GM21360 (cell line): Measurements from ENCODE around the gene LRSAM1.

Experiments used
- ATAC-seq: cut with Tn5 transposase; IDR thresholded peaks from one replicate; pipeline ENCODE4 v1.9.1; 2021; ENCODE audit warnings: mild to moderate bottlenecking, moderate library complexity; ENCODE audit not compliant: unreplicated experiment

The LRSAM1 gene

GRCh38 chr9:127509261-127509954 lies 58.1 kb downstream of the LRSAM1 start:
- no peak for ATAC-seq

DNA sequence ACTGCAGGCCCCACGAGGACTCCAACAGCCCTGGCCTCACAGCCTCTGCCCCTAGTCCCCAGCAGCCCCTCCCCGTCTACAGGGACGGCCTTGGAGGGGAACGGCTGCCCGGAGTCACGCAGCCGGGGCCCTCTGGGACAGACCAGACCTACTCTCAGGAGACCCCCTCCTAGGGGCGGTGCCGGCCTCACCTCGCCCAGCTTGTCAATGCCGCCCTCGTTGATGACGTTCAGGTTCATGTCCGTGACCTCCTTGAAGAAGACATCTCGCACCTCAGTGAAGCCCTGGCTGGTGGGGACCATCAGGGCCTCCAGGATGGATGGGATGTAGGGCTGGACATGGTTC lies 58.6 kb downstream of the LRSAM1 start:
- ATAC-seq = no peak

DNA sequence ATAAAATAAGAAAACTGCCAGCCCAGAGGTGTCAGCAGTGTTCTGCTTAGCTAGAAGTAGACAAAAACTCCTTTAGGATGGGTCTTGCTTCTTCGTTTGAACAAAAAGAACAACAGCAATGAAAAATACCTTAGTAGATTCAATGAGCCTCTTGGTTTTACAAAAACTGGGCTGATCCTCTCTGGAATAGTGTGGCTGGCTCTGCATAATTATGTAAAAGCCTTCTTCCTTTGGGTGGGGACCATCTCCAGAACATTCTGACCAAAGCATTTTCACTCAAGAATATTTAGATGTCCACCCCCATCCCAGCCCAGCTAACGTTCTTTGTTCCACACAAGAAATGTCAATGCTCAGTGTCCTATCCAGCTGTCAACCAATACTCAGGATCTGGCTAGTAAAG lies 63.2 kb downstream of the LRSAM1 start:
- ATAC-seq = no peak

DNA sequence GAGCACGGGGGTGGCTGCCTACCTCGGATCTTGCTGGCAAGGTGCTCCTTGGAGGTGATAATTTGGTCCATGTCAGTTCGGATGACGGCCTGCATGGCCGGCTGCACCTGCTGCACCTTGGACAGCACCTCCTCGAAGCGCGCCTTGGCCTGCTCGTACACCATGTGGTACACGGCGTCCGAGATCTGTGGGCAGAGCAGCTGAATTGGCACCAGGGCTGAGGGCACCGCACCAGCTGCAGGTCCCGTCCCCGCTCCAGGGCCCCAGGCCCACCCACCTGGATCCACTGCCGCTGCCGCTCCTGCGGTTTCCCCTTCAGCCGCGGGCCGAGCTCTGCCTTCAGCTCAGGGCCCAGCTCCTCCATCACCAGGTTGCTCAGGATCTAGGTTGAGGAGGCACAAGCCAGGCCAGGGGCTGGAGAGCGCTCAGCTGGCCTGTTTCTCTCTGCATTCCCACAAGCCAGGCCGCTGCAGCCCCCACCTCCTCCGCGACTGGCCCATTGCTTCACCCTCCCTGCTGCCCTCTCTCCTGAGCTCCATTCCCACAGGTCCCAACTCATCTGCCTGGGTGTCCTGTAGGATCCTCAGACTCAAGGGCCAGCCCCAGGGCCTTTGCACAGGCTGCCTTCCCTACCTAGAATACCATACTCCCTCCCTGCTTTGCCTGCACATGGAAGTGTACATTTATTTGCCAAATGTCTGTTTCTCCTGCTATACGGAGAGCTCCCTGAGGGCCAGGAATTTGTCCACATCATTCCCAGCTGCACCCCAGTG lies 65.7 kb downstream of the LRSAM1 start:
- ATAC-seq = no peak

DNA sequence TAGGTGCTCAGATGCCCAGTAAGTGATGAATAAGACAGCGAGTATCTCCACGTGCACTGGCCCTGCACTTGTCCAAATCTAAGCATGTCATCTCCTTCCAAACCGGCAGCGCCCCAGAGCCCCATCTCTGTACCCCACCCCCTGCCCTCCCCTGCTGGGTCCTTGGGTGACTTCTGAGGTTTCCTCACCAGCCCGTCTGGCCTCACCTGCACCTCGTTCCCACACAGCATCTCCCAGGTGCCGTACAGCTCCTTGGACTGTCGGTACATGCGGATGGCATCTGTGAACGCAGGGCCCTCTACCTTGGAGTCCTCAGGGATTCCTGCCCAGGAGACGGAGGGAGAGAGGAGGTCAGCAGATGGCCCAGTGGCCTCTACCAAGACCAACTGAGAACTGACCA lies 66.3 kb downstream of the LRSAM1 start:
- ATAC-seq = no peak

GRCh38 chr9:127518091-127518856 lies 67.0 kb downstream of the LRSAM1 start:
- no peak for ATAC-seq

- ATAC-seq = no peak
Measured at GRCh38 chr9:127519301-127520166, 68.2 kb downstream of the LRSAM1 start.

DNA sequence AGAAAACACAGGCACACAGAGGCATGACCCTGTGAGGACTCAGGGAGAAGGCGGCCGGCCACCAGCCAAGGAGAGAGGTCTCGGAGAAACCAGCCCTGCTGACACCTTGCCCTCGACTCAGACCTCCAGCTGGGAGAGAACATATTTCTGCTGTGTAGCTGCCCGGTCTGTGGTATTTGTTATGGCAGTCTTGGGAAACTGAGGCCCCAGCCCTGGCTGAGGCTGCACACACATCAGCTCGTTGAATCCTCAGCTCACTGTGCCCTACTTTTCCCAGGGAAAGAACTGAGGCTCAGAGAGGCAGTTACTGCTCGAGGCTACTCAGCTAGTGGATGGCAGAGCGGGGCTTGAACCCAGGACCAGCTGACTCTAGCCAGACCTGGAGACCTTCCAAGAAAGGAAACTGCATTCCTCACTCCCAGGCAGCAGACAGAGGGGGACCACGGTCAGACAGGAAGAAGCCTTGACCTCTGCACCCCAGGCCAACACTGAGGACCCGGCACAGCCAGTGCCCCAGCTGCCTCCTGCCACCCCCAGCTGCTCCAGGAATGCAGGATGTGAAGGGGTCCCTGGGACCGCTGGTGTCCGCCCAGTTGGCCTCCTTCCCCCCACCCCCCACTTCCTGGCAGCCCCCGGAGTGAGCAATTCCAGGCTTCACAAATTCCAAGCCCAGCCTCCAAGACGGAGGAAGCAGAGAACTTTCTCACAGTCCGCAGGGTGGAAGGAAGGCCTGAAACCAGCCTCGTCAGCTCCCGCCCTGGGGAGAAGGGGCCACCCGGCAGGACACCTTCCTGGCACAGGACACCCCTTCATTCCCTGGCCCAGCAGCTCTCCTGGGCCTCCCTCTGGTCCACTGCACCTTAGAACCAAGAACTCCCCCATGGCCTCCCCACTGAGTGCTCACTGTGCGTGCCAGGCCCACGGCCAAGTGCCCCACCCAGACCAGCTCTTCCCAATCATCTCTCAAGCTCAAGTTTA lies 69.9 kb downstream of the LRSAM1 start:
- no peak for ATAC-seq

GRCh38 chr9:127521919-127522304 lies 70.6 kb downstream of the LRSAM1 start:
- no peak for ATAC-seq

DNA sequence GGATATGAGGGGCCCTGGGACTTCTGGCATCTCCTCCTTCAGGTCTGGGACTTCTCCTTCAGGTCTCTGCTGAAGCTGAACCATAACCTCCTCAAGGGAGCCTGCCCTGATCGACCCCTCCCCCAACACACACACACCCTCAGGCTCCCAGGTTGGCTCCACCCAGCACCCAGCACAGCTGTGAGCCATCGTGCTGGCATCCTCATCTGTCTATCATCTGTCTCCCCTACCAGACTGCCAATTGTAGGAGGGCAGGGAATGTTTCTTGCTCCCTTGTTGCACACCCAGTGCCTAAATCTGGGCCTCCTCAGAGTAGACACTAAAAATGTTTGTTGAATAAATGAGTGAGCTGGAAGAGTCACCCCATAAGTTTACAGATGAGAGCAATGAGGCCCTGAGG lies 71.4 kb downstream of the LRSAM1 start:
- no peak for ATAC-seq

DNA sequence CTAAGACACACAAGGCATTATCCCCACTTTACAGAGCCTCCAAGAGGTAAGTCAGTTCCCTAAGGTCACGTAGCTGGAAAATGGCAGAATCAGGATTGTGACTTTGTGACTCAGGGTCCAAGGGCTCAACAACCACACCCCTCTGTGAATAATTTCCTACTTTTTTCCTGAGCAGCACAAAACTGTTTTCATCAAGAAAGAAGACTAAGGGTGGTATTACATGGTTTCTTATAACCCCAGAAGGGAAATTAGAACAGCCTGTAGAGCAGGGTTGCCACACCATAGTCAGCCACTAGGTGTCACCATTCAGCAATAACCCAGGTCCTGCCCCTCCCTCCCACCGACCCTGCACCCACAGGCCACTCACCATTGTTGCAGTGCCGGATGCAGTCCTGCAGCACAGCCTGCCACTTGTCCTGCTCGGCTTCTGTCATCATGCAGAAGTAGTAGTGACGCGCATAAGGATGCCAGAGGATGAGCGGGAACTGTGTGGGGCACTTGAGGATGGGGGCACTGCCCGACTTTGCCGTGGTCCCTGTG lies 72.1 kb downstream of the LRSAM1 start:
- ATAC-seq = no peak

DNA sequence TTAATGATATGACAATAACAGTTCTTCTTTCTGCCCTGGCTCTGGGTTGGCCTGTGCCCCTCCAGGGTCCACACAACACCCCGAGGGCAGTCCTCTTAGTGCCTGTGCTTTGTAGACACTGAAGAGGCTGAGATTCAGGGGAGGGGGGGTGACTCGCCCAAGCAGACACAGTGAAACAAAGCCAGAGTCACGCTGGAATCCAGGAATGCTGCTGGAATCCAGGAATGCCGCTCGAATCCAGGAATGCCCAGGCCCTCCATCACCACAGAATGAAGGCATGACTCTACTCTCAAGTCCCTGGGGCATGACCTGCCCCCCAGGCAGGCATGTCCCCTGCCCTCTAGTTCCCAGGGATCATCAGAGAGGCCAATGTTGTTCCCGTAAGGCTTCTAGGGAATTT lies 73.1 kb downstream of the LRSAM1 start:
- no peak for ATAC-seq

DNA sequence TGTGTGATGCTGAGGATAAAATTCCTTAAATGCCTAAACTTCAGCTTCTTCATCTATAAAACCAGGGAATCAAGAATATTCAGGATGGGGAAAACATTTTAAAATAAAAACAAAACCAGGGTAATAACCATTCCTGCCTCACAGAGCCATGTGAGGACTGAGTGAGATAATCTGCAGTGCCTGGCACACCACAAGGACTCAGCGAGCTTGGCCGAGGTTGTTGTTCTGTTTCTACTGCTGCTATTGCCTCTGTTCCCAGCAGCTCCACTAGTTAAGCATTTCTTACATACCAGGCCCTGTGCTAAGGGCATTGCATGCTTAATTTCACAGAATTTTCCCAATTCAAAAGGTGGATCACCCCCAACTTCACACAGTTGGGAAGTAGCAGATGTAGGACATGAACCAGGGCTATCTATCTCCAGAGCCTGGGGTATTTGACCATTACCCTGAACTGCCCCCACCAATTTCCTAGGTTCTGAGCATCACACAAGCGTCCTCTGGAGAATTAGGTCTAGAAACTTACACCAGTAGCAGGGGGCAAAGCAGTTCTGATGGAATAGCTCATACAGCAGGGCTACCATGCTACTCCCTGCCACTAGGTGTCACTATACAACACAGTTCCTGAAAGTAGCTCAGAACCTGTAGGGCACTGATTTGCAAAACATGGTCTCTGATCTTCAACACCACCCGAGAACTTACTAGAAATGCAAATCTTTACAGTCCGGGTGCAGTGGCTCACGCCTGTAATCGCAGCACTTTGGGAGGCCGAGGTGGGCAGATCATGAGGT lies 74.3 kb downstream of the LRSAM1 start:
- no peak for ATAC-seq

- no peak for ATAC-seq
Measured at GRCh38 chr9:127526655-127527559, 75.6 kb downstream of the LRSAM1 start.

- ATAC-seq = no peak
Measured at GRCh38 chr9:127527560-127528268, 76.4 kb downstream of the LRSAM1 start.

DNA sequence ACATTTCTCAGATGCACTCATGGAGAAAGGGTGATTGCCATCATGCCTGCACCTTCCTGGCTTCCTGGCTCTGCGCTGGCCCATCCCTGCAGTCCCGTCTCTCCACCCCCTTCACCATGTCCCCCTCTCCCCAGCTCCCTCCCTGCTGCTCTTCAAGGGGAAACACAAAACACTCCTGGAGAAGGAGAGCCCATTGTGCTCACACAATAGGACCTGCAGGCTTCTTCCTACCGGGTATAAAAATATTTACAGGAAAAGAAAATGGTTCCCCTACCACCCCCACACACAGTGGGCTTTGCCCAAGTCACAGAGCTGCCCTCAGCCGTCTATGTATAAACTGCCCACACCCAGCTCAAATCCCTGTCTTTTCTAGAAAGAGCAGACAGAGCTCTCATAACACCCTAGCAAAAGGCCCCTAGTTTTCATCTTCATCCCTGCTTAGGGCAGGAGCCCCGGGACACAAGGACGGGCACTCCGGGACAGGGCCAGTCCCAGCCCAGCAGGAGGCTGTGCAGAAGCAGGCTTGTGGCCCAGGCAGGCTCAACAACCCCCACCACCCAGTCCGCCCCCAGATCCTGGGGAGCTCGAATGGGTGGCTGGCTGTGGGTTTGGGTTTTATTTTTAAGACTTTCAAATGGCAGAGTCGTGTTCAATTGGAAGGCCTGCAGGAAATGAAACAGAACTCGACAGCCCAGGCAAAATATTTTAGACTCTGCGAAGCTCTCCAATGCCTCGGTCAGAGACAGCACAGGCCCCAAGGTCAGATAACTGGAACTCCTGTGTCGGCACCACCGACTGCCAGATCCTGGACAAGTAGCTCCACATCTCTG lies 77.3 kb downstream of the LRSAM1 start:
- ATAC-seq = no peak
